ENCODE data around the gene B4GALT1.

- TF ChIP-seq SIN3A (IDR thresholded peaks at IDR 0.05; ENCODE audit: borderline replicate concordance, insufficient read depth, low read length) (no peak), POLR2AphosphoS5 (IDR thresholded peaks at IDR 0.05; ENCODE audit: low read depth, low read length) (no peak)
These were observed 26.5 kb downstream of the B4GALT1 start for GRCh38 chr9:33140401-33141360.

Data from PFSK-1 (cell line).